ENCODE results near the gene PGM2L1.
"Not testable (repeated sequence)": the region's sequence is repeated elsewhere in the genome, so short reads cannot be mapped to it uniquely, and the experiment has no call there.

The PGM2L1 gene

GRCh38 chr11:74391193-74391592 lies 7.0 kb downstream of the PGM2L1 start:
- no peak overlapping the region for H3K9ac ChIP-seq (ENCODE audit: low read length)
- H3K4me3 ChIP-seq (ENCODE audit: low read length): no peak overlapping the region
- no peaks in the 10 kb centered on the region for H3K4me1 ChIP-seq (ENCODE audit: control insufficient read depth, insufficient read depth, low read length)
- H3K36me3 ChIP-seq (ENCODE audit: control insufficient read depth, insufficient read depth, low read length): no peaks in the 10 kb centered on the region
- H3K9me3 ChIP-seq (ENCODE audit: control insufficient read depth, low read length): no peaks in the 10 kb centered on the region
- H3K27me3 ChIP-seq (ENCODE audit: control insufficient read depth, insufficient read depth, low read length): no peaks in the 10 kb centered on the region

- Histone ChIP-seq H3K4me3 (ENCODE audit: low read length) (no peak overlapping the region), H3K4me1 (ENCODE audit: control insufficient read depth, insufficient read depth, low read length) (no peaks in the 10 kb centered on the region), H3K9me3 (ENCODE audit: control insufficient read depth, low read length) (no peaks in the 10 kb centered on the region), H3K36me3 (ENCODE audit: control insufficient read depth, insufficient read depth, low read length) (no peaks in the 10 kb centered on the region), H3K9ac (ENCODE audit: low read length) (no peak overlapping the region), H3K27me3 (ENCODE audit: control insufficient read depth, insufficient read depth, low read length) (no peaks in the 10 kb centered on the region)
Measured at GRCh38 chr11:74390697-74391096, 7.5 kb downstream of the PGM2L1 start.

- no peak overlapping the region for H3K9ac ChIP-seq (ENCODE audit: low read length)
- no peak overlapping the region for H3K4me3 ChIP-seq (ENCODE audit: low read length)
- no peaks in the 10 kb centered on the region for H3K36me3 ChIP-seq (ENCODE audit: control insufficient read depth, insufficient read depth, low read length)
- no peaks in the 10 kb centered on the region for H3K4me1 ChIP-seq (ENCODE audit: control insufficient read depth, insufficient read depth, low read length)
- no peaks in the 10 kb centered on the region for H3K9me3 ChIP-seq (ENCODE audit: control insufficient read depth, low read length)
- no peaks in the 10 kb centered on the region for H3K27me3 ChIP-seq (ENCODE audit: control insufficient read depth, insufficient read depth, low read length)
Measured at GRCh38 chr11:74388678-74389327, 9.4 kb downstream of the PGM2L1 start.

GRCh38 chr11:74384641-74385040 lies 13.6 kb downstream of the PGM2L1 start:
- Histone ChIP-seq H3K9me3 (ENCODE audit: control insufficient read depth, low read length) (no peaks in the 10 kb centered on the region), H3K4me3 (ENCODE audit: low read length) (no peak overlapping the region), H3K4me1 (ENCODE audit: control insufficient read depth, insufficient read depth, low read length) (no peaks in the 10 kb centered on the region), H3K9ac (ENCODE audit: low read length) (no peak overlapping the region), H3K27me3 (ENCODE audit: control insufficient read depth, insufficient read depth, low read length) (no peaks in the 10 kb centered on the region), H3K36me3 (ENCODE audit: control insufficient read depth, insufficient read depth, low read length) (no peaks in the 10 kb centered on the region)

GRCh38 chr11:74380746-74381439 lies 17.3 kb downstream of the PGM2L1 start:
- Histone ChIP-seq H3K4me1 (ENCODE audit: control insufficient read depth, insufficient read depth, low read length) (peaks cover 4% of the 10 kb centered on the region), H3K36me3 (ENCODE audit: control insufficient read depth, insufficient read depth, low read length) (no peaks in the 10 kb centered on the region), H3K9me3 (ENCODE audit: control insufficient read depth, low read length) (no peaks in the 10 kb centered on the region), H3K9ac (ENCODE audit: low read length) (no peak overlapping the region), H3K4me3 (ENCODE audit: low read length) (no peak overlapping the region), H3K27me3 (ENCODE audit: control insufficient read depth, insufficient read depth, low read length) (no peaks in the 10 kb centered on the region)

GRCh38 chr11:74377689-74378088 lies 20.5 kb downstream of the PGM2L1 start:
- no peaks in the 10 kb centered on the region for H3K36me3 ChIP-seq (ENCODE audit: control insufficient read depth, insufficient read depth, low read length)
- no peaks in the 10 kb centered on the region for H3K9me3 ChIP-seq (ENCODE audit: control insufficient read depth, low read length)
- no peak overlapping the region for H3K4me3 ChIP-seq (ENCODE audit: low read length)
- no peaks in the 10 kb centered on the region for H3K27me3 ChIP-seq (ENCODE audit: control insufficient read depth, insufficient read depth, low read length)
- H3K9ac ChIP-seq (ENCODE audit: low read length): no peak overlapping the region
- H3K4me1 ChIP-seq (ENCODE audit: control insufficient read depth, insufficient read depth, low read length): peaks cover 4% of the 10 kb centered on the region

- Histone ChIP-seq H3K9ac (ENCODE audit: low read length) (no peak overlapping the region), H3K4me1 (ENCODE audit: control insufficient read depth, insufficient read depth, low read length) (peaks cover 4% of the 10 kb centered on the region), H3K36me3 (ENCODE audit: control insufficient read depth, insufficient read depth, low read length) (no peaks in the 10 kb centered on the region), H3K27me3 (ENCODE audit: control insufficient read depth, insufficient read depth, low read length) (no peaks in the 10 kb centered on the region), H3K9me3 (ENCODE audit: control insufficient read depth, low read length) (no peaks in the 10 kb centered on the region), H3K4me3 (ENCODE audit: low read length) (no peak overlapping the region)
Measured at GRCh38 chr11:74373382-74373781, 24.9 kb downstream of the PGM2L1 start.

GRCh38 chr11:74371269-74372052 lies 26.8 kb downstream of the PGM2L1 start:
- Histone ChIP-seq H3K27me3 (ENCODE audit: control insufficient read depth, insufficient read depth, low read length) (no peaks in the 10 kb centered on the region), H3K36me3 (ENCODE audit: control insufficient read depth, insufficient read depth, low read length) (no peaks in the 10 kb centered on the region), H3K9ac (ENCODE audit: low read length) (no peak overlapping the region), H3K9me3 (ENCODE audit: control insufficient read depth, low read length) (no peaks in the 10 kb centered on the region), H3K4me3 (ENCODE audit: low read length) (no peak overlapping the region), H3K4me1 (ENCODE audit: control insufficient read depth, insufficient read depth, low read length) (no peaks in the 10 kb centered on the region)

GRCh38 chr11:74370123-74370522 lies 28.1 kb downstream of the PGM2L1 start:
- H3K36me3 ChIP-seq (ENCODE audit: control insufficient read depth, insufficient read depth, low read length): no peaks in the 10 kb centered on the region
- no peaks in the 10 kb centered on the region for H3K4me1 ChIP-seq (ENCODE audit: control insufficient read depth, insufficient read depth, low read length)
- H3K9me3 ChIP-seq (ENCODE audit: control insufficient read depth, low read length): no peaks in the 10 kb centered on the region
- H3K4me3 ChIP-seq (ENCODE audit: low read length): no peak overlapping the region
- H3K9ac ChIP-seq (ENCODE audit: low read length): no peak overlapping the region
- no peaks in the 10 kb centered on the region for H3K27me3 ChIP-seq (ENCODE audit: control insufficient read depth, insufficient read depth, low read length)

GRCh38 chr11:74367881-74368280 lies 30.4 kb downstream of the PGM2L1 start:
- no peaks in the 10 kb centered on the region for H3K9me3 ChIP-seq (ENCODE audit: control insufficient read depth, low read length)
- no peaks in the 10 kb centered on the region for H3K4me1 ChIP-seq (ENCODE audit: control insufficient read depth, insufficient read depth, low read length)
- no peaks in the 10 kb centered on the region for H3K27me3 ChIP-seq (ENCODE audit: control insufficient read depth, insufficient read depth, low read length)
- H3K36me3 ChIP-seq (ENCODE audit: control insufficient read depth, insufficient read depth, low read length): no peaks in the 10 kb centered on the region
- no peak overlapping the region for H3K9ac ChIP-seq (ENCODE audit: low read length)
- no peak overlapping the region for H3K4me3 ChIP-seq (ENCODE audit: low read length)

GRCh38 chr11:74366576-74366975 lies 31.7 kb downstream of the PGM2L1 start:
- Histone ChIP-seq H3K27me3 (ENCODE audit: control insufficient read depth, insufficient read depth, low read length) (no peaks in the 10 kb centered on the region), H3K36me3 (ENCODE audit: control insufficient read depth, insufficient read depth, low read length) (no peaks in the 10 kb centered on the region), H3K4me3 (ENCODE audit: low read length) (no peak overlapping the region), H3K4me1 (ENCODE audit: control insufficient read depth, insufficient read depth, low read length) (no peaks in the 10 kb centered on the region), H3K9me3 (ENCODE audit: control insufficient read depth, low read length) (no peaks in the 10 kb centered on the region), H3K9ac (ENCODE audit: low read length) (no peak overlapping the region)

GRCh38 chr11:74365805-74366204 lies 32.4 kb downstream of the PGM2L1 start:
- not testable (repeated sequence) for H3K27me3 ChIP-seq (ENCODE audit: control insufficient read depth, insufficient read depth, low read length); H3K36me3 ChIP-seq (ENCODE audit: control insufficient read depth, insufficient read depth, low read length); H3K9ac ChIP-seq (ENCODE audit: low read length); H3K9me3 ChIP-seq (ENCODE audit: control insufficient read depth, low read length); H3K4me3 ChIP-seq (ENCODE audit: low read length); H3K4me1 ChIP-seq (ENCODE audit: control insufficient read depth, insufficient read depth, low read length)

Measured in mucosa of stomach (tissue), 1 donor.